SH-SY5Y (cell line): Measurements from ENCODE around the gene SLC35G2.

Source experiments
- GATA2 ChIP-seq: IDR thresholded peaks from 2 replicates; pipeline ENCODE4 v1.6.1; 2011; ENCODE audit warnings: mild to moderate bottlenecking, low read depth, low read length
- GATA3 ChIP-seq: IDR thresholded peaks from 2 replicates; pipeline ENCODE4 v1.6.1; 2011; ENCODE audit warnings: low read depth, mild to moderate bottlenecking, low read length, moderate library complexity

- TF ChIP-seq GATA2 (no peak), GATA3 (no peak)
Observed at GRCh38 chr3:136811701-136812100, 7.2 kb upstream of the SLC35G2 start.
